GM19099 (cell line): ENCODE data around the gene CTH.

Experiments used
- POLR2A ChIP-seq: IDR thresholded peaks from 3 replicates; pipeline ENCODE4 v1.6.1; 2011; ENCODE audit warnings: low read depth; ENCODE audit not compliant: insufficient read length; ENCODE audit errors: extremely low read depth

The CTH gene

DNA sequence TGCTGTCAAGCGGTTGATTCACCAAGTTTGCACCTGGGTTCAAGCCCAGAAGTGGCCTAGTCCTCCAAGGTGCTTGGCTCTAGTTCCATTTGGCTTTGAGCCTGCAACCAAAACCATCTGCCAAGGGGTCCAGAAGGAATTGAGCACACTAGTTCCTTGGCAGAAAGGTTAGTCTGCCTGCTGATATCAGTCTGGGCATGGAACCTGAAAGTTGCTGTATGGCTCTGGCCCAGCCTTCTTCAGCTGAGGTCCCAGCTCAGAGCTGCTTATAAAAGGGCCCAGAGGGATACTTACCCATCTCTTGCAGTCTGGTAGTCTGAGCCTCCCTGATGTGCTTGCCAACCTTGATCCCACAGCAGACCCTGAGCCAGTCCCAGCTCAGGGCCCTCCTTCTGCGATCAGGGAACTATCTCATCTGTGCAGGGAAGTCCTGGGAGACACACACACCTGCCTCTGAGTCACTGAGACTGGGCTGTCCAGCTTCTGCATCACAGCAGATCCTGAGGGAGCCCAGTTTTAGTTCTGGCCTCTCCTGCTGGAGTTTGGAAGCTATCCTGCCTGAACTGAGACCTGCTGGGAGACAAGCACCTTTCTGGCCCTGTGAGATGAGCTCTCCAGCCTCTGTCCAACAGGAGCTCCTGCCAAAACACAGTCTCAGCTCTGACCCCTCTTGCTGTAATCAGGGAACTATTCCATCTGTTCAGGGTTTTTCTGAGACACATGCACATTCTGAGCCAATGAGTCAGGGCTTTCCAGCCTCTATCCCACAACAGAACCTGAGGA is 75.8 kb downstream of the CTH start:
- TF ChIP-seq POLR2A: no peak

DNA sequence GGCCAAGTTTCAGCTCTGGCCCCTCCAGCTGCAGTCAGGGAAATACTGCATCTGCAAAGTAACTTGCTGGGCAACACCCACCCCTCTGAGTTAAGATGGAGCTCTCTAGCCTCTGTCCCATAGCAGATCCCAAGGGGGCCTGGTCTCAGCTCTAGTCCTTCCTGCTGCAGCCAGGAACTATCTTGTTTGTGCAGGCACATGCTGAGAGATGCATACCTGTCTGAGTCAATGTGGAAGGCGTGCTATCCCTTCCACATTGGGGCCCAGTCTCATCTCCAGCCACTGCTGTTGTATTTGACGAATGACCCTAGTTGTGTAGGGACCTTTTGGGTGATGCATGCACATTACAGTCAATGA is 76.4 kb downstream of the CTH start:
- no peak for TF ChIP-seq POLR2A

DNA sequence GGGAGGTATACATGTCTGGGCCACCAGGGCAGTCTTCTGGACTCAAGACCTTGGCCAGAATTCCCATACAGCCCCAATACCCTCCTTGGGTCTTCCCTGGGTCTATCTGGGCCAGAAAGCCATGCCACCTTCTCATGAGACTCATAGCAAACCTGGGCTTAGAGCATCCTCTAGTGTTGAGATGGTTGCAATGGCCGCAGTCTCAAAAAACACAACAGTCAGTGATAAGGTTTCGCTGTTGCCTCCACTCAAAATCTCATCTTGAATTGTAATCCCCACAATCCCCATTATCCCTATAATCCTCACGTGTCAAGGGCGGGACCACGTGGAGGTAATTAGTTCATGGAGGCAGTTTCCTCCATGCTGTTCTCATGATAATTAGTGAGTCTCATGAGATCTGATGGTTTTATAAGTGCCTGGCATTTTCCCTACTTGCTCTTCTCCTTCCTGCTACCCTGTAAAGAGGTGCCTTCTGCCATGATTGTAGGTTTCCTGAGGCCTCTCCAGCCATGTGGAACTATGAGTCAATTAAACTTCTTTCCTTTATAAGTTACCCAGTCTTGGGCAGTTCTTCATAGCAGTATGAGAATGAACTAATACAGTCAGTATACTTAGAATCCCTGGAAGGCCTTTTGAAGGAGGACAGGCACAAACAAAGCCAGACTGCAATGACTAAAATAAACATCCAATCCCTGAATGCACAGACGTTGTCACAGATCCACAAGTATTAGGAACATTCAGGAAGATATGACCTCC is 77.0 kb downstream of the CTH start:
- TF ChIP-seq POLR2A: no peak
